DMS 273 (cell line): ENCODE data around the gene OR9A2.
"Not testable (repeated sequence)": the region's sequence is repeated elsewhere in the genome, so short reads cannot be mapped to it uniquely, and the experiment has no call there.

Source experiments
- DNase-seq: peaks from one replicate; lab custom pipeline; 2025; ENCODE audit not compliant: unreplicated experiment; lab: John Stamatoyannopoulos, UW

OR9A2 gene

GRCh38 chr7:143018931-143019330 lies 8.0 kb downstream of the OR9A2 start:
- no peak for DNase-seq

GRCh38 chr7:143016996-143017395 lies 9.9 kb downstream of the OR9A2 start:
- no peak for DNase-seq

GRCh38 chr7:143015926-143016490 lies 10.9 kb downstream of the OR9A2 start:
- no peak for DNase-seq

- no peak for DNase-seq
Measured at GRCh38 chr7:143015084-143015483, 11.8 kb downstream of the OR9A2 start.

- no peak for DNase-seq
Measured at GRCh38 chr7:143013893-143014292, 13.0 kb downstream of the OR9A2 start.

- DNase-seq = no peak
Measured at GRCh38 chr7:143013473-143013872, 13.5 kb downstream of the OR9A2 start.

- no peak for DNase-seq
Measured at GRCh38 chr7:143012409-143012808, 14.5 kb downstream of the OR9A2 start.

- no peak for DNase-seq
Measured at GRCh38 chr7:143012001-143012400, 14.9 kb downstream of the OR9A2 start.

GRCh38 chr7:143008007-143008901 lies 18.7 kb downstream of the OR9A2 start:
- peak; percentile 89 for DNase-seq

GRCh38 chr7:143005632-143006260 lies 21.2 kb downstream of the OR9A2 start:
- no peak for DNase-seq

GRCh38 chr7:143003393-143004051 lies 23.4 kb downstream of the OR9A2 start:
- DNase-seq = peak; percentile 57

- no peak for DNase-seq
Measured at GRCh38 chr7:143002898-143003297, 24.0 kb downstream of the OR9A2 start.

GRCh38 chr7:143002106-143002505 lies 24.8 kb downstream of the OR9A2 start:
- peak; percentile 9 for DNase-seq

GRCh38 chr7:143000648-143001047 lies 26.3 kb downstream of the OR9A2 start:
- DNase-seq = no peak

- no peak for DNase-seq
Measured at GRCh38 chr7:142999793-143000192, 27.1 kb downstream of the OR9A2 start.

GRCh38 chr7:142998966-142999365 lies 28.0 kb downstream of the OR9A2 start:
- no peak for DNase-seq

GRCh38 chr7:142997456-142997989 lies 29.4 kb downstream of the OR9A2 start:
- no peak for DNase-seq

- DNase-seq = no peak
Measured at GRCh38 chr7:142992427-142992826, 34.5 kb downstream of the OR9A2 start.

- no peak for DNase-seq
Measured at GRCh38 chr7:142984297-142984696, 42.6 kb downstream of the OR9A2 start.

GRCh38 chr7:142983825-142984224 lies 43.1 kb downstream of the OR9A2 start:
- DNase-seq = no peak

- not testable (repeated sequence) for DNase-seq
Measured at GRCh38 chr7:142978402-142978801, 48.5 kb downstream of the OR9A2 start.
